ENCODE results near the gene SELENOK.

SELENOK gene

DNA sequence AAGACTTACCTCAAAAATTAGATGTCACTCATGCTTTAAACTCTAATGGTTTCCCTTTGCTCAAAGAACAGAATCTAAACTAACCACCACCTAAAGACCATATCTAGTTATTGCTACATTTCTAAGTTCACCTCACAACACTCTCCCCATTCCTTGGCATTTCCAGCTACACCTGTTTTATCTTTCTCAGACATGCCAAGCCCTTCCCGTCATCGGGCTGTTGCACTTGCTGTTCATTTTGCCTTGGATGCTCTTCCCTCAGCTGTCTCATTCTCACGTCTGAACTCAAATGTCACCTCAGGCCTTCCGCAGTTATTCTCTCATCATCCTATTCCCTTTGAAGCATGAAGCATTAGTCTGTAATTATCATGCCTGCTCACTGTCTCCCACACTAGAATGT is 8.7 kb downstream of the SELENOK start:
- peaks cover 71% of the 10 kb centered on the region for H3K36me3 ChIP-seq (ENCODE audit: control insufficient read depth, insufficient read depth, low read length)
- no peaks in the 10 kb centered on the region for H3K9me3 ChIP-seq (ENCODE audit: control insufficient read depth, insufficient read depth, low read length)
- H3K4me1 ChIP-seq (ENCODE audit: control insufficient read depth, insufficient read depth, low read length) = peaks cover 12% of the 10 kb centered on the region

DNA sequence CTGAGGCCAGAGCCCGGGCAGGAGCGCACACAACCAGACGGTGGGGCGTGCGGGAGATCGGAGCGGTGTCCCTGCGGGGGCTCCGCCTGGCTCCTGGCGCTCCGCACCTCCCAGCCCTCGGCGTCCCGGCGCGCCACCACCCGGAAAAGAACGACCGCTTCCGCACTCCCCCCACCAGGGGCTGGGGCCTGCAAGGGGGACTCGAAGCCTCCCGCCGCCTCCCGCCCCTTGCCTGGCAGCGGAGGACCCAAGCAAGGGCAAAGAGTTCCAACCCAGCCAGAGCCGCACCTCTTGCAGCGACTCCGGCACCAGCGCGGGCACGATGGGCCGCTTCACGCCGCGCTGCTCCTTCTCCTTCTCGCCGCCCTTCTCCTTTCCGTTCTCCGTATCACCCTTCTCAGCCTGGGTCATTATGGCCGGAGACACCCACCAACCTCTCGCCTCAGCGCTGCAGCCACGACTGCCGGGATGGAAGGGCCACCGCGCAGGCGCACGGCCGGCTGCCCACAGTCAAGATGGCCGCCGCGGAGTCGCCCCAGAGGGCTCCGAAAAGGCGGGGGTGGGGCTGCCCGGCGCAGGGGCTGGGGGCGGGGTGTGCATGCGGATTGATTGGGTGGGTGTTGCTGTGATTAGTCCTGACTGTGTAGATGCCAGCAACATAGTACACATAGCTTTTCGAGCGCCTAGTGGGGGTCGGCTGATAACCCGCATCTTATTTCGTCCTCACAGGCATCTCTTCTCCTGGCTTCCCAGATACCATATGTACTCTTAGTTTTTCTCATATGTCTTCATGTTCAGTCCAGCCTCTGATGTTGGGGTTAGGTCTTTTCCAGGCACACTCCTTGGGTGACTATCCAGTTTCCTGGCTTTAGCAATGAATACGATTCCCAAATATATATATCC is 9.7 kb downstream of the SELENOK start, which contains the start of gene ACTR8:
ACTR8 (minus strand) TSS at position 462 of the 903 bp plus-strand sequence; CDS start at position 411, 51 bp downstream.
- H3K36me3 ChIP-seq (ENCODE audit: control insufficient read depth, insufficient read depth, low read length) = peaks cover 71% of the 10 kb centered on the region

More for the DNA sequence above, 8.7 kb downstream of the SELENOK start:
- no peak overlapping the region for H3K4me3 ChIP-seq (ENCODE audit: low read depth, low read length)
- no peak overlapping the region for H3K9ac ChIP-seq (ENCODE audit: low read depth, low read length)
- no peaks in the 10 kb centered on the region for H3K27me3 ChIP-seq (ENCODE audit: control insufficient read depth, insufficient read depth, low read length)
- no peak overlapping the region for H3K27ac ChIP-seq (ENCODE audit: low read depth, low read length)

DNA sequence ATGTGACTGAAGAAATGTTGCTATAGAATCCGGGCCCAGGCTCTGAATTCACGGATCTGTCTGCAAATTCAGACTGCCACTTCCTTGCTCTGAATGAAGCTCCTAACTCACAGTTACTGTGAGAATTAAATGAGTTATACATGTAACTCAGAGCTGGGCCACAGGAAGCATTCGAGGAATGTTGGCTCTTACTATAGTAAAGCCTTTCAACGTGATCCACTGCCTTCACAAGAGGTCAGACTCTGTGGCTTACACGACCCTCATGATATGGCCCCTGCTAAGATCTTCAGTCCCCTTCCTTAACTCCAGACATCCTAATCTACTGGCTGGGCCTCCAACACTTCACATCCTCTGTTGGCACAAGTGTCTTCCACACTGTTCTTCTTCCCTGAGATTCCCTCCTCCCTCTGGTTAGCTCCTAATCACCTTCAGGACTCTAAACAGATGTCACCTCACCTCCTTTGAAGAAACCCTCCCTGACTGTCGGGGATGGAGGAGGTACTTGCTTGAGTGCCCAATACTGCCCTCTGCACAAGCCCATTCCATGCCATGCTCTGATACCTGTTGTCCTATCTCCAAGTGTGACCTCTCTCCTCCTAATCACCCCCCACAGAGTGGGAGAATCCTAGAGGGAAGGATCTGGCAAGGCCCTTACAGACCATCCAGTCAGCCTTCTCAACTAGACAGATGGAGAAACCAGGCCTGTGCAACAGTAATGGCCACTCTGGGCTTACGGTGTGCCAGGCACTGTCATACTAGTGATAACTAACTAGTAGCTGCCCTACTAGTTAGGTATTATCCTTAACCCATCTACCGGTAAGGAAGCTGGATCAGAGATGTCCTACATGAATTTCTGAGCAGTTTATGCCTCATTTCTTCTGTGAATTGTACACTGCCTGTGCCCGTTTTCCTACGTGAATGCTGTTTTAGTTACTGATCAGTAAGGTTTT is 11.0 kb downstream of the SELENOK start:
- H3K36me3 ChIP-seq (ENCODE audit: control insufficient read depth, insufficient read depth, low read length) = peaks cover 73% of the 10 kb centered on the region
- peak overlapping the region; percentile 96 for H3K9ac ChIP-seq (ENCODE audit: low read depth, low read length)
- H3K4me1 ChIP-seq (ENCODE audit: control insufficient read depth, insufficient read depth, low read length) = peaks cover 12% of the 10 kb centered on the region

More for the DNA sequence above, 9.7 kb downstream of the SELENOK start, which contains the start of gene ACTR8:
- Histone ChIP-seq H3K9me3 (ENCODE audit: control insufficient read depth, insufficient read depth, low read length) (no peaks in the 10 kb centered on the region), H3K9ac (ENCODE audit: low read depth, low read length) (peak within 1 kb of the TSS; percentile 96), H3K27me3 (ENCODE audit: control insufficient read depth, insufficient read depth, low read length) (no peaks in the 10 kb centered on the region), H3K4me1 (ENCODE audit: control insufficient read depth, insufficient read depth, low read length) (peaks cover 12% of the 10 kb centered on the region), H3K27ac (ENCODE audit: low read depth, low read length) (peak within 1 kb of the TSS; percentile 89), H3K4me3 (ENCODE audit: low read depth, low read length) (peak within 1 kb of the TSS; percentile 91)

DNA sequence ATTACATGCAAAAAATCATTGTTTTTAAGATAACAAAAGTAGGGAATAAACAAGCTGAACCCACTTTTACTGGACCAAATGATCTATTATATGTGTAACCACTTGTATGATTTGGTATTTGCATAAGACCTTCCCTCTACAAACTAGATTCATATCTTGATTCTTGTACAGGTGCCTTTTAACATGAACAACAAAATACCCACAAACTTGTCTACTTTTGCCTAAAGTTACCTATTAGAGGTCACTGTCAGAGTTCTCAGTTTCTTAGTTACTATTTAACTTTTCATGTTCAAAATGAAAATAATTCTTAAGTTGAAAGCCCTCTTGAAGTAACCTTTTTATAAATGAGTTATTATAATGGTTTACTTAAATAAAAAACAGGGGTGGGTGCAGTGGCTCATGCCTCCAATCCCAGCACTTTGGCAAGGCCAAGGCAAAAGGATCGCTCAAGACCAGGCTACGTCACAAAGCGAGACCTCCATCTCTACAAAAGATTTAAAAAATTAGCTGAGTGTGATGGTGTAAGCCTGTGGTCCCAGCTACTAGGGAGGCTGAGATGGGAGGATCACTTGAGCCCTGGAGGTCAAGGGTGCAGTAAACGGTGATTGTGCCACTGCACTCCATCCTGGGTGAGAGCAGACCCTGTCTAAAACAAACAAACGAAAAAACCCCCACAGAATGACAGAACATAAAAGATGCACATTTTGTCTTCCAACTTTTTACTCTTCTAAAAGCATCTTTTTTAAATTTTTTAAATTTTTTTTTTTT is 25.7 kb downstream of the SELENOK start:
- no peak overlapping the region for H3K27ac ChIP-seq (ENCODE audit: low read depth, low read length)
- H3K9me3 ChIP-seq (ENCODE audit: control insufficient read depth, insufficient read depth, low read length) = no peaks in the 10 kb centered on the region
- peaks cover 90% of the 10 kb centered on the region for H3K36me3 ChIP-seq (ENCODE audit: control insufficient read depth, insufficient read depth, low read length)
- H3K4me3 ChIP-seq (ENCODE audit: low read depth, low read length) = no peak overlapping the region
- no peak overlapping the region for H3K9ac ChIP-seq (ENCODE audit: low read depth, low read length)
- H3K4me1 ChIP-seq (ENCODE audit: control insufficient read depth, insufficient read depth, low read length) = no peaks in the 10 kb centered on the region
- H3K27me3 ChIP-seq (ENCODE audit: control insufficient read depth, insufficient read depth, low read length) = no peaks in the 10 kb centered on the region

More for the DNA sequence above, 11.0 kb downstream of the SELENOK start:
- no peaks in the 10 kb centered on the region for H3K9me3 ChIP-seq (ENCODE audit: control insufficient read depth, insufficient read depth, low read length)
- H3K27me3 ChIP-seq (ENCODE audit: control insufficient read depth, insufficient read depth, low read length) = no peaks in the 10 kb centered on the region
- H3K27ac ChIP-seq (ENCODE audit: low read depth, low read length) = no peak overlapping the region
- peak overlapping the region; percentile 91 for H3K4me3 ChIP-seq (ENCODE audit: low read depth, low read length)

DNA sequence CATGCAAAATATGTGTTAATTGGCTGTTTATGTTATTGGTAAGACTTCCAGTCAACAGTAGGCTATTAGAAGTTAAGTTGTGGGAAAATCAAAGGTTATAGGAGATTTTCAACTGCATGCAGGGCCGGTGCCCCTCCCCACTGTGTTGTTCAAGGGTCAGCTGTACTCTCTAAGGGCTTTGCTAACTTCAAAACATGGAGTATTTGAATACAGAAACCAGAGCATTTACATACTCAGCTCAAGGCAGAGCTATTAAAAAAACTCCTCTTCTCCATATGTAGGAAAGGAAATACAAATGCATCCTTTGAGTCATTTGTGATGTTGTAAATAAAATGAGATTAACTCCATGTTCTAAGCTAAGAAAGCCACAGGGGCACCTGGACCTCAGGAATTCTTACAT is 28.5 kb downstream of the SELENOK start:
- Histone ChIP-seq H3K27ac (ENCODE audit: low read depth, low read length) (no peak overlapping the region), H3K36me3 (ENCODE audit: control insufficient read depth, insufficient read depth, low read length) (peaks cover 85% of the 10 kb centered on the region), H3K4me3 (ENCODE audit: low read depth, low read length) (no peak overlapping the region), H3K27me3 (ENCODE audit: control insufficient read depth, insufficient read depth, low read length) (no peaks in the 10 kb centered on the region), H3K9me3 (ENCODE audit: control insufficient read depth, insufficient read depth, low read length) (no peaks in the 10 kb centered on the region), H3K4me1 (ENCODE audit: control insufficient read depth, insufficient read depth, low read length) (no peaks in the 10 kb centered on the region), H3K9ac (ENCODE audit: low read depth, low read length) (no peak overlapping the region)

DNA sequence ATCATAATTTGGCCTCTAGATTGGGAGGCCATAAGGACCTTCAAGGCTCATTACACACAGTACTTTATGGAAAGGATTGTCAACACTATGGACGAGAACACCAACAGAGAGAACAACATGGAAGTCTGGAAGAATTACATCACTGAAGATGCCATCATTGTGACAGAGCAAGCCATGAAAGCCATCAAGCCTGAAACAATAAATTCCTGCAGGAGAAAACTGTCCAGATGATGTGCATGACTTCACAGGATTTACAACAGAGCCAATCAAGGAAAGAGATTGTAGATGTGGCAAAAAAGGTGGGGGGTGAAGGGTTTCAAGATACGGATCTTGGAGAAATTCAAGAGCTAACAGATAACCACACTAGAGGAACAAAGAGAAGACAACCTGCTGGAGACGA is 29.4 kb downstream of the SELENOK start:
- H3K9me3 ChIP-seq (ENCODE audit: control insufficient read depth, insufficient read depth, low read length) = no peaks in the 10 kb centered on the region
- no peak overlapping the region for H3K9ac ChIP-seq (ENCODE audit: low read depth, low read length)
- H3K36me3 ChIP-seq (ENCODE audit: control insufficient read depth, insufficient read depth, low read length) = peaks cover 82% of the 10 kb centered on the region
- H3K27ac ChIP-seq (ENCODE audit: low read depth, low read length) = no peak overlapping the region
- H3K27me3 ChIP-seq (ENCODE audit: control insufficient read depth, insufficient read depth, low read length) = no peaks in the 10 kb centered on the region
- no peaks in the 10 kb centered on the region for H3K4me1 ChIP-seq (ENCODE audit: control insufficient read depth, insufficient read depth, low read length)
- H3K4me3 ChIP-seq (ENCODE audit: low read depth, low read length) = no peak overlapping the region

DNA sequence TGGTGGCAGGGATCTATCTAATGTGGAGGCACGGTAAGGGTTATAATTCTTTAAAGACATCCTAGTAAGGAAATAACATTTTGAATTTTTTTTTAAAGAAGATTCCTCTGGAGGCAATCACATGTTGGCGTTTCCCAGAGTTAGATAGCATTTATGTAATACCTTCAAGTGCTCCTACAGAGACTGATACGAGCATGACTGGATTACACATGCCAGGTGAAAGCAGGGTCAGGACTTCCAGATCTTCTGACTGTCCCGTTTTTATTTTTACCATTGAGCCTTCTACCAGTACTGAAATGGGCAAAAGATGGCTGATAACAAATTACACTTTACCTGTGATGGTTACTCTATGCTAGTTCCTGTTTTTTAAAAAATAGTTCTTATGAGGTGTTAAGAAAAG is 31.5 kb downstream of the SELENOK start:
- Histone ChIP-seq H3K27me3 (ENCODE audit: control insufficient read depth, insufficient read depth, low read length) (no peaks in the 10 kb centered on the region), H3K27ac (ENCODE audit: low read depth, low read length) (no peak overlapping the region), H3K9me3 (ENCODE audit: control insufficient read depth, insufficient read depth, low read length) (no peaks in the 10 kb centered on the region), H3K4me3 (ENCODE audit: low read depth, low read length) (no peak overlapping the region), H3K4me1 (ENCODE audit: control insufficient read depth, insufficient read depth, low read length) (no peaks in the 10 kb centered on the region), H3K9ac (ENCODE audit: low read depth, low read length) (no peak overlapping the region), H3K36me3 (ENCODE audit: control insufficient read depth, insufficient read depth, low read length) (peaks cover 64% of the 10 kb centered on the region)

DNA sequence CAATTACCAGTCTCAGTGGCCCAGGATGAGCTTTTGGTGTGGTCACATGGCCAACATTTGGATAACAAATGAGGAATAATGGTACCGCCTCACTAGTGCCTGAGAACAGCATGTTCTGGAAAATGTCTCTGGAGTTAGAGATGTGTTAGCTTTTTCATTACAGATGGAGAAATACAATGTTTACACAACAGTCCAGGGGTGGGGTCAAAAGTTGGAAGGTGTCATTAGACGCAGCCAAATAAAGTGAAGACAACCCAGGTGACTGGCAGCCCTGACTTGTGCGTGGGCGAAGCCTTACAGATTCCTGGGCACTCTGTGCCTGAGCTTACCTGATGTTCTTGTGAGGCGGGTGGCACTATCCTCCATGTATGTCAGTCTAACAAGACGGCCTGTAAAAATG is 32.5 kb downstream of the SELENOK start:
- H3K27ac ChIP-seq (ENCODE audit: low read depth, low read length) = no peak overlapping the region
- H3K27me3 ChIP-seq (ENCODE audit: control insufficient read depth, insufficient read depth, low read length) = no peaks in the 10 kb centered on the region
- H3K36me3 ChIP-seq (ENCODE audit: control insufficient read depth, insufficient read depth, low read length) = peaks cover 55% of the 10 kb centered on the region
- H3K9me3 ChIP-seq (ENCODE audit: control insufficient read depth, insufficient read depth, low read length) = no peaks in the 10 kb centered on the region
- H3K4me3 ChIP-seq (ENCODE audit: low read depth, low read length) = no peak overlapping the region
- no peaks in the 10 kb centered on the region for H3K4me1 ChIP-seq (ENCODE audit: control insufficient read depth, insufficient read depth, low read length)
- no peak overlapping the region for H3K9ac ChIP-seq (ENCODE audit: low read depth, low read length)

DNA sequence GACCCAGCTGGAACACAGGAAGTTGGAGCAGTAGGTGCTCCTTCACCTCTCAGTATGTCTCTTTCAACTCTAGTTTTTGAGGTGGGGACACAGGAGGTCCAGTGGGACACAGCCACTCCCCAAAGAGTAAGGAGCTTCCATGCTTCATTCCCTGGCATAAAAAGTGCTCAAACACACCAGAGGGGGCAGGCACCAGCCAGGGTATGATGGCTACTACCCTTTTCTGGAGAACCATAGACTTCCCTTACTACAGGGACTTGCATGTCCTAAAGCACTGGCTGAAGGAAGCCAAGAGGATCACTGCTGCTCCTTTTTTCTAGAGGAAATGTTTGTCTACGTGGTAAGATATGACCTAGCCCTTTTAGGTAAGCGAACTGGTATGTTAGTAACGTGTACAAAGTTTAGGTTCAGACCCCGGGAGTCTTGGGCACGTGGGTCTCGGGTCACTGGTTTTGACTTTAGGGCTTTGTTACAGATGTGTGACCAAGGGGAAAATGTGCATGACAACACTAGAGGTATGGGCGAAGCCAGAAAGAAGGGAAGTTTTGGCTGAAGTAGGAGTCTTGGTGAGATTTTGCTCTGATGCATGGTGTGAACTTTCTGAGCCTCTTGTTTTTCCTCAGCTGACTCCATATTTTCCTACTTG is 33.4 kb downstream of the SELENOK start:
- H3K27ac ChIP-seq (ENCODE audit: low read depth, low read length) = no peak overlapping the region
- H3K4me3 ChIP-seq (ENCODE audit: low read depth, low read length) = no peak overlapping the region
- no peaks in the 10 kb centered on the region for H3K4me1 ChIP-seq (ENCODE audit: control insufficient read depth, insufficient read depth, low read length)
- no peaks in the 10 kb centered on the region for H3K27me3 ChIP-seq (ENCODE audit: control insufficient read depth, insufficient read depth, low read length)
- H3K9ac ChIP-seq (ENCODE audit: low read depth, low read length) = no peak overlapping the region
- peaks cover 51% of the 10 kb centered on the region for H3K36me3 ChIP-seq (ENCODE audit: control insufficient read depth, insufficient read depth, low read length)
- H3K9me3 ChIP-seq (ENCODE audit: control insufficient read depth, insufficient read depth, low read length) = no peaks in the 10 kb centered on the region

DNA sequence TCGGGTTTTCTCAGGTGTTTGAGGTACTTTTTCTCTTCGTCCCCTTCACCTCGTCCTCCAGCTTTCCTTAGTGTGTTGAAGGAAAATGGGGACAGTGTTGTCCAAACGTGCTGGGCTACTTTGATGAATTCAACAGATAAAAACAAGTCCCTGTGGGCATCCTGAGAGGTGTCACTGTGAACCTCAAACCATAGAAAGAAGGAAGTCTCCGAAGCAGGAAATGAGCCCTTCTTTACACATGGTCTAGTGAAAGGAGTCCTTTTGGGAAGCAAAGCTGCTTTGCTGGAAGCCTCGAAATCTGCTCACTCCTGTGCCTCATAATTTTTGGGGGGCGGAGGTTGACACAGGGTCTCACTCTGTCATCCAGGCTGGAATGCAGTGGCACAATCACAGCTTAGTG is 34.7 kb downstream of the SELENOK start:
- Histone ChIP-seq H3K4me3 (ENCODE audit: low read depth, low read length) (no peak overlapping the region), H3K9ac (ENCODE audit: low read depth, low read length) (no peak overlapping the region), H3K4me1 (ENCODE audit: control insufficient read depth, insufficient read depth, low read length) (no peaks in the 10 kb centered on the region), H3K36me3 (ENCODE audit: control insufficient read depth, insufficient read depth, low read length) (peaks cover 38% of the 10 kb centered on the region), H3K27me3 (ENCODE audit: control insufficient read depth, insufficient read depth, low read length) (no peaks in the 10 kb centered on the region), H3K27ac (ENCODE audit: low read depth, low read length) (no peak overlapping the region), H3K9me3 (ENCODE audit: control insufficient read depth, insufficient read depth, low read length) (no peaks in the 10 kb centered on the region)
